Effector memory CD4-positive, alpha-beta T cell (primary cell): ENCODE data around the gene NOD1.
A peak's percentile ranks its signal among the peaks of the same experiment; 100 is the strongest.
"Not testable (repeated sequence)": the region's sequence is repeated elsewhere in the genome, so short reads cannot be mapped to it uniquely, and the experiment has no call there.

Experiments
- DNase-seq, 3 donors: peaks; one replicate each; pipeline ENCODE4 v3.0.0-alpha.2; 2020
- H3K27ac ChIP-seq: 2 replicates; pipeline ENCODE4 v1.7.0; 2013; ENCODE audit warnings: mild to moderate bottlenecking, low read length, moderate library complexity; ENCODE audit not compliant: insufficient read depth, poor library complexity, severe bottlenecking
- H3K27me3 ChIP-seq: replicated peaks from 2 replicates; pipeline ENCODE4 v1.7.0; 2013; ENCODE audit warnings: mild to moderate bottlenecking, low read length; ENCODE audit not compliant: insufficient read depth, control insufficient read depth, poor library complexity, severe bottlenecking
- H3K36me3 ChIP-seq: 2 replicates; pipeline ENCODE4 v1.7.0; 2013; ENCODE audit warnings: mild to moderate bottlenecking, low read length, moderate library complexity; ENCODE audit not compliant: control insufficient read depth, insufficient read depth
- H3K4me1 ChIP-seq: 2 replicates; pipeline ENCODE4 v1.7.0; 2013; ENCODE audit warnings: low read length, mild to moderate bottlenecking; ENCODE audit not compliant: control insufficient read depth, insufficient read depth, poor library complexity, severe bottlenecking
- H3K4me3 ChIP-seq: 2 replicates; pipeline ENCODE4 v1.7.0; 2013; ENCODE audit warnings: low read length, low read depth, mild to moderate bottlenecking; ENCODE audit not compliant: insufficient read depth, poor library complexity, severe bottlenecking
- H3K9me3 ChIP-seq: 2 replicates; pipeline ENCODE4 v1.7.0; 2013; ENCODE audit warnings: mild to moderate bottlenecking, low read length, moderate library complexity; ENCODE audit not compliant: control insufficient read depth

NOD1 gene

GRCh38 chr7:30504301-30505173 is 26.0 kb upstream of the NOD1 start, which contains the start of gene GGCT:
Gene GGCT (minus strand): TSS chr7:30504829. CDS start chr7:30504709, 120 bp downstream.
- no peaks in the 10 kb centered on the region for H3K27me3 ChIP-seq
- peak within 1 kb of the TSS; percentile 96 for H3K4me3 ChIP-seq
- H3K9me3 ChIP-seq, result no peaks in the 10 kb centered on the region
- H3K36me3 ChIP-seq, result no peaks in the 10 kb centered on the region
- peak; percentile 91 to 96 (median 96) for DNase-seq
- H3K27ac ChIP-seq, result peak within 1 kb of the TSS; percentile 57
- H3K4me1 ChIP-seq, result peaks cover 13% of the 10 kb centered on the region

- H3K4me1 ChIP-seq, result peaks cover 13% of the 10 kb centered on the region
- no peaks in the 10 kb centered on the region for H3K27me3 ChIP-seq
- no peaks in the 10 kb centered on the region for H3K9me3 ChIP-seq
- H3K36me3 ChIP-seq, result no peaks in the 10 kb centered on the region
- DNase-seq, result no peak
- no peak overlapping the region for H3K27ac ChIP-seq
- peak overlapping the region; percentile 96 for H3K4me3 ChIP-seq
Observed at GRCh38 chr7:30503274-30504212, 25.0 kb upstream of the NOD1 start.

GRCh38 chr7:30502470-30503251 is 24.1 kb upstream of the NOD1 start:
- H3K27me3 ChIP-seq, result no peaks in the 10 kb centered on the region
- no peak overlapping the region for H3K27ac ChIP-seq
- no peak for DNase-seq
- no peaks in the 10 kb centered on the region for H3K9me3 ChIP-seq
- peaks cover 13% of the 10 kb centered on the region for H3K4me1 ChIP-seq
- no peak overlapping the region for H3K4me3 ChIP-seq
- no peaks in the 10 kb centered on the region for H3K36me3 ChIP-seq

GRCh38 chr7:30501264-30501663 is 22.7 kb upstream of the NOD1 start:
- Histone ChIP-seq H3K27ac (no peak overlapping the region), H3K9me3 (no peaks in the 10 kb centered on the region), H3K27me3 (no peaks in the 10 kb centered on the region), H3K4me3 (no peak overlapping the region), H3K4me1 (peaks cover 13% of the 10 kb centered on the region), H3K36me3 (peaks cover 6% of the 10 kb centered on the region)
- DNase-seq, result no peak

GRCh38 chr7:30493228-30493627 is 14.6 kb upstream of the NOD1 start:
- H3K4me3 ChIP-seq, result no peak overlapping the region

GRCh38 chr7:30491417-30491816 is 12.8 kb upstream of the NOD1 start:
- no peaks in the 10 kb centered on the region for H3K4me1 ChIP-seq
- H3K9me3 ChIP-seq, result peaks cover 4% of the 10 kb centered on the region
- H3K4me3 ChIP-seq, result no peak overlapping the region
- peaks cover 3% of the 10 kb centered on the region for H3K36me3 ChIP-seq
- no peaks in the 10 kb centered on the region for H3K27me3 ChIP-seq
- H3K27ac ChIP-seq, result no peak overlapping the region
- no peak for DNase-seq

More at GRCh38 chr7:30493228-30493627, 14.6 kb upstream of the NOD1 start:
- H3K4me1 ChIP-seq, result no peaks in the 10 kb centered on the region
- no peak for DNase-seq
- no peak overlapping the region for H3K27ac ChIP-seq
- no peaks in the 10 kb centered on the region for H3K27me3 ChIP-seq
- peaks cover 4% of the 10 kb centered on the region for H3K9me3 ChIP-seq
- H3K36me3 ChIP-seq, result peaks cover 7% of the 10 kb centered on the region

GRCh38 chr7:30487371-30487770 is 8.8 kb upstream of the NOD1 start:
- Histone ChIP-seq H3K36me3 (no peaks in the 10 kb centered on the region), H3K27me3 (no peaks in the 10 kb centered on the region)
- no peak for DNase-seq

GRCh38 chr7:30485667-30486066 is 7.1 kb upstream of the NOD1 start:
- no peaks in the 10 kb centered on the region for H3K4me1 ChIP-seq
- no peak overlapping the region for H3K27ac ChIP-seq
- no peaks in the 10 kb centered on the region for H3K9me3 ChIP-seq
- no peaks in the 10 kb centered on the region for H3K27me3 ChIP-seq
- no peaks in the 10 kb centered on the region for H3K36me3 ChIP-seq
- H3K4me3 ChIP-seq, result no peak overlapping the region
- DNase-seq, result no peak

More at GRCh38 chr7:30487371-30487770, 8.8 kb upstream of the NOD1 start:
- no peaks in the 10 kb centered on the region for H3K4me1 ChIP-seq
- peaks cover 4% of the 10 kb centered on the region for H3K9me3 ChIP-seq
- H3K4me3 ChIP-seq, result no peak overlapping the region
- H3K27ac ChIP-seq, result no peak overlapping the region

GRCh38 chr7:30481416-30481815 is 2.8 kb upstream of the NOD1 start:
- not testable (repeated sequence) for H3K36me3 ChIP-seq, DNase-seq, H3K4me1 ChIP-seq, H3K4me3 ChIP-seq, H3K9me3 ChIP-seq, H3K27me3 ChIP-seq, H3K27ac ChIP-seq
